HEK293T (cell line): ENCODE measurements around the gene PRKCE.
"Not testable (repeated sequence)": the region's sequence is repeated elsewhere in the genome, so short reads cannot be mapped to it uniquely, and the experiment has no call there.

Source experiments
- CTCF ChIA-PET: fragments of 350-600 bp; formaldehyde crosslinking; extraction: SDS; loops from one replicate; lab custom pipeline; 2021; ENCODE audit warnings: antibody characterized with exemption, inconsistent platforms; lab: Yijun Ruan, JAX
- POLR2A ChIA-PET: fragments of 350-600 bp; formaldehyde crosslinking; extraction: SDS; loops from one replicate; lab custom pipeline; 2020; ENCODE audit warnings: antibody characterized with exemption, inconsistent platforms; lab: Yijun Ruan, JAX
- DNase-seq: peaks from one replicate; pipeline ENCODE4 v3.0.0; 2012; ENCODE audit warnings: mixed read lengths; ENCODE audit errors: extremely low spot score
- ARNT ChIP-seq: fragments of 450-650 bp; IDR thresholded peaks from 2 replicates; pipeline ENCODE4 v1.6.1; 2017; ENCODE audit warnings: mild to moderate bottlenecking
- BHLHE40 ChIP-seq: fragments of 450-650 bp; IDR thresholded peaks from 2 replicates; pipeline ENCODE4 v1.6.1; 2016; ENCODE audit warnings: mild to moderate bottlenecking, moderate library complexity, borderline replicate concordance
- CTBP1 ChIP-seq: fragments of 450-650 bp; IDR thresholded peaks from 2 replicates; pipeline ENCODE4 v1.6.1; 2016; ENCODE audit warnings: borderline replicate concordance
- ELF4 ChIP-seq: fragments of 450-650 bp; IDR thresholded peaks from 2 replicates; pipeline ENCODE4 v1.6.1; 2017; ENCODE audit warnings: antibody characterized with exemption
- FOXA1 ChIP-seq: fragments of 450-650 bp; IDR thresholded peaks from 2 replicates; pipeline ENCODE4 v1.6.1; 2016; ENCODE audit warnings: mild to moderate bottlenecking
- FOXK2 ChIP-seq: fragments of 450-650 bp; IDR thresholded peaks from 2 replicates; pipeline ENCODE4 v1.6.1; 2016; ENCODE audit warnings: mild to moderate bottlenecking
- FOXM1 ChIP-seq: fragments of 450-650 bp; IDR thresholded peaks from 2 replicates; pipeline ENCODE4 v1.6.1; 2017; ENCODE audit warnings: mild to moderate bottlenecking, borderline replicate concordance
- HDGF ChIP-seq: fragments of 450-650 bp; IDR thresholded peaks from 2 replicates; pipeline ENCODE4 v1.6.1; 2017; ENCODE audit warnings: antibody characterized with exemption, borderline replicate concordance
- L3MBTL2 ChIP-seq: fragments of 450-650 bp; conservative IDR thresholded peaks from 2 replicates; pipeline ENCODE4 v1.6.1; 2016; ENCODE audit warnings: mild to moderate bottlenecking
- LEF1 ChIP-seq: fragments of 450-650 bp; IDR thresholded peaks from 2 replicates; pipeline ENCODE4 v1.6.1; 2017; ENCODE audit warnings: mild to moderate bottlenecking, borderline replicate concordance
- NFRKB ChIP-seq: fragments of 450-650 bp; IDR thresholded peaks from 2 replicates; pipeline ENCODE4 v1.6.1; 2016; ENCODE audit warnings: mild to moderate bottlenecking, moderate library complexity
- PKNOX1 ChIP-seq: fragments of 450-650 bp; IDR thresholded peaks from 2 replicates; pipeline ENCODE4 v1.6.1; 2016
- SP1 ChIP-seq: fragments of 450-650 bp; IDR thresholded peaks from 2 replicates; pipeline ENCODE4 v1.6.1; 2017
- SUZ12 ChIP-seq: fragments of 450-650 bp; IDR thresholded peaks from 2 replicates; pipeline ENCODE4 v1.6.1; 2016; ENCODE audit warnings: mild to moderate bottlenecking
- TARDBP ChIP-seq: fragments of 450-650 bp; IDR thresholded peaks from 2 replicates; pipeline ENCODE4 v1.6.1; 2016
- ZNF384 ChIP-seq: fragments of 450-650 bp; IDR thresholded peaks from 2 replicates; pipeline ENCODE4 v1.6.1; 2016

Gene PRKCE

GRCh38 chr2:45856391-45857274 is 205.2 kb downstream of the PRKCE start:
- TF ChIP-seq FOXM1 (no peak), FOXK2 (no peak), ARNT (no peak), CTBP1 (no peak), BHLHE40 (no peak), SUZ12 (no peak), TARDBP (no peak), HDGF (no peak), SP1 (no peak), LEF1 (no peak), ELF4 (no peak), PKNOX1 (no peak), L3MBTL2 (no peak), ZNF384 (no peak), FOXA1 (no peak), NFRKB (no peak)
- CTCF ChIA-PET: no interaction called here
- DNase-seq: no peak
- POLR2A ChIA-PET: no interaction called here

- ChIA-PET POLR2A (no interaction called here), CTCF (no interaction called here)
- TF ChIP-seq FOXM1 (no peak), ARNT (no peak), FOXA1 (no peak), ELF4 (no peak), HDGF (no peak), CTBP1 (no peak), TARDBP (no peak)
- no peak for DNase-seq
Measured at GRCh38 chr2:45857275-45857609, 205.8 kb downstream of the PRKCE start.

- DNase-seq: no peak
- POLR2A ChIA-PET: no interaction called here
- TF ChIP-seq PKNOX1: no peak
- no peak for TF ChIP-seq SP1
- no peak for TF ChIP-seq L3MBTL2
- no peak for TF ChIP-seq HDGF
- no peak for TF ChIP-seq ELF4
- TF ChIP-seq FOXA1: no peak
- no peak for TF ChIP-seq ZNF384
- no peak for TF ChIP-seq SUZ12
- TF ChIP-seq FOXK2: no peak
- TF ChIP-seq BHLHE40: no peak
- TF ChIP-seq ARNT: no peak
- no peak for TF ChIP-seq NFRKB
- no peak for TF ChIP-seq TARDBP
- TF ChIP-seq CTBP1: no peak
- TF ChIP-seq LEF1: no peak
- CTCF ChIA-PET: no interaction called here
Measured at GRCh38 chr2:45857867-45858520, 206.5 kb downstream of the PRKCE start.

- POLR2A ChIA-PET, DNase-seq, CTCF ChIA-PET: not testable (repeated sequence)
Measured at GRCh38 chr2:45858872-45859271, 207.4 kb downstream of the PRKCE start.

GRCh38 chr2:45859682-45860081 is 208.2 kb downstream of the PRKCE start:
- CTCF ChIA-PET: interaction anchor here (0.8 kb wide), 1 partner anchor 12 kb away, joined by 3 read pairs; no protein-coding TSS in a partner anchor
- DNase-seq: no peak
- POLR2A ChIA-PET: no interaction called here
- no peak for TF ChIP-seq FOXM1
- no peak for TF ChIP-seq BHLHE40
- TF ChIP-seq L3MBTL2: no peak
- TF ChIP-seq FOXA1: no peak
- TF ChIP-seq SP1: no peak
- TF ChIP-seq CTBP1: no peak
- no peak for TF ChIP-seq NFRKB

- POLR2A ChIA-PET: interaction anchor here (0.8 kb wide), 1 partner anchor 211 kb away, joined by 3 read pairs; no protein-coding TSS in a partner anchor
- CTCF ChIA-PET: interaction anchor here (0.8 kb wide), 1 partner anchor 11 kb away, joined by 3 read pairs; no protein-coding TSS in a partner anchor
- no peak for DNase-seq
- TF ChIP-seq SUZ12: no peak
- TF ChIP-seq ZNF384: no peak
- no peak for TF ChIP-seq TARDBP
- no peak for TF ChIP-seq ARNT
- no peak for TF ChIP-seq SP1
- no peak for TF ChIP-seq ELF4
- no peak for TF ChIP-seq NFRKB
- no peak for TF ChIP-seq FOXA1
- TF ChIP-seq CTBP1: no peak
Measured at GRCh38 chr2:45860136-45861121, 209.0 kb downstream of the PRKCE start.
